Measurements from ENCODE around the gene SHC3.

GRCh38 chr9:88992556-88992955, 186.1 kb downstream of the SHC3 start:
- TF ChIP-seq CTCF (IDR thresholded peaks at IDR 0.05) (no peak), ZFX (IDR thresholded peaks at IDR 0.05; ENCODE audit: borderline replicate concordance) (no peak)

All from 22Rv1 (cell line).